PFSK-1 (cell line): ENCODE results near the gene PLEKHM1.
A peak's percentile ranks its signal among the peaks of the same experiment; 100 is the strongest.

Experiments
- FOXP2 ChIP-seq: optimal IDR thresholded peaks from 2 replicates; pipeline ENCODE3; 2011; ENCODE audit warnings: borderline replicate concordance, control low read depth, inconsistent platforms; ENCODE audit not compliant: insufficient read depth; ENCODE audit errors: extremely low read length, extremely low read depth
- POLR2AphosphoS5 ChIP-seq: IDR thresholded peaks from 2 replicates; pipeline ENCODE4 v1.6.1; 2012; ENCODE audit warnings: low read depth, mild to moderate bottlenecking, control low read depth, low read length, moderate library complexity
- REST ChIP-seq, 2 experiments: IDR thresholded peaks; 2 replicates each; pipeline versions ENCODE4 v1.6.1 to v1.8.0; 2011 to 2012; ENCODE audit warnings: low read depth in 2 of 2, low read length in 2 of 2, control low read depth in 1 of 2, inconsistent platforms in 1 of 2, mild to moderate bottlenecking in 1 of 2, moderate library complexity in 1 of 2; ENCODE audit not compliant: insufficient read depth in 1 of 2
- SIN3A ChIP-seq: IDR thresholded peaks from 2 replicates; pipeline ENCODE4 v1.6.1; 2012; ENCODE audit warnings: mild to moderate bottlenecking, low read length, moderate library complexity, borderline replicate concordance; ENCODE audit not compliant: insufficient read depth
- TAF1 ChIP-seq: IDR thresholded peaks from 2 replicates; pipeline ENCODE4 v1.6.1; 2012; ENCODE audit warnings: low read length, control low read depth, borderline replicate concordance; ENCODE audit not compliant: insufficient read depth

PLEKHM1 gene

GRCh38 chr17:45433159-45433535 is 57.4 kb downstream of the PLEKHM1 start:
- TF ChIP-seq TAF1 (no peak), REST (IDR thresholded peaks at IDR 0.05; ENCODE audit: insufficient read depth in 1 of 2, low read depth in 2 of 2, low read length in 2 of 2) (no peak), POLR2AphosphoS5 (no peak), FOXP2 (no peak), SIN3A (no peak)

- TF ChIP-seq SIN3A (peak; percentile 14; the same call in 1 of the 2 replicates), POLR2AphosphoS5 (no peak)
Measured at GRCh38 chr17:45432405-45433158, 57.9 kb downstream of the PLEKHM1 start, which contains the start of gene ARHGAP27. Gene ARHGAP27 (minus strand): TSS chr17:45432870. CDS start chr17:45430279, 2,591 bp downstream.

GRCh38 chr17:45431531-45432404 is 58.8 kb downstream of the PLEKHM1 start:
- TF ChIP-seq POLR2AphosphoS5 (peak; percentile 54; the same call in 1 of the 2 replicates), TAF1 (0 out of 2 replicates have a peak, but pooled peaks have one; percentile 22), FOXP2 (no peak)

- no peak for TF ChIP-seq SIN3A
- TF ChIP-seq FOXP2: no peak
- no peak for TF ChIP-seq POLR2AphosphoS5
- no peak for TF ChIP-seq TAF1
- TF ChIP-seq REST (IDR thresholded peaks at IDR 0.05; ENCODE audit: insufficient read depth in 1 of 2, low read depth in 2 of 2, low read length in 2 of 2): no peak
Measured at GRCh38 chr17:45430738-45431530, 59.6 kb downstream of the PLEKHM1 start.

- no peak for TF ChIP-seq FOXP2
- TF ChIP-seq SIN3A: no peak
- TF ChIP-seq TAF1: no peak
- TF ChIP-seq REST (IDR thresholded peaks at IDR 0.05; ENCODE audit: insufficient read depth in 1 of 2, low read depth in 2 of 2, low read length in 2 of 2): no peak
- TF ChIP-seq POLR2AphosphoS5: no peak
Measured at GRCh38 chr17:45430006-45430737, 60.3 kb downstream of the PLEKHM1 start.
